SK-N-MC (cell line): ENCODE measurements around the gene SLAMF1.

Source experiments
- EZH2 ChIP-seq: fragments of 200-600 bp; sonication (generic); IDR thresholded peaks from one replicate; pipeline ENCODE4 v1.6.1; 2017; ENCODE audit warnings: antibody characterized with exemption
- FOXP2 ChIP-seq: optimal IDR thresholded peaks from 2 replicates; pipeline ENCODE3; 2011; ENCODE audit warnings: mild to moderate bottlenecking, moderate library complexity; ENCODE audit not compliant: insufficient read depth; ENCODE audit errors: extremely low read length, control extremely low read depth
- POLR2AphosphoS5 ChIP-seq: IDR thresholded peaks from 2 replicates; pipeline ENCODE4 v1.6.1; 2012; ENCODE audit warnings: mild to moderate bottlenecking, low read depth, low read length, borderline replicate concordance

DNA sequence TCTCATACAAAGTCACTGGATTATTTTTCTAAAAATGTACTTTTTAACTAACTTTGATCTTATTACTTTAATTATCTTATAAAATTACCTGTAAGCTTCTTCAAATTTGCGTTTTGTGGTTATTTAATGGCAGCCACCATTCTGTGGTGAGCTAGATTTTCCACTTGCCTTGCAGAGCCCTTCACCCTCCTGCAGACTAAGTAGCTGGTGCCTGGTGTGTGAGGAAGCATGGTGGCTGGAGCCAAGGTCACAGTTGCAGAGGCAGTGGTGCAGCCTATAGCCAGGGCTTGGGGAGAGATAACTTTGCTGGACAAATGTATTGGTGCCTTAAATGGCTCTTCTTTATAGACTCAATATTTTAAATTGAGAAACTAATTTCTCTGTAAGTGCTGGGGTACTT, 56.4 kb downstream of the SLAMF1 start:
- TF ChIP-seq POLR2AphosphoS5 (no peak), EZH2 (no peak), FOXP2 (no peak)
